DMS153 (cell line): ENCODE data around the gene GPR158.

ENCODE experiments used
- DNase-seq: peaks from one replicate; lab custom pipeline; 2025; lab: John Stamatoyannopoulos, UW

GPR158 gene

DNA sequence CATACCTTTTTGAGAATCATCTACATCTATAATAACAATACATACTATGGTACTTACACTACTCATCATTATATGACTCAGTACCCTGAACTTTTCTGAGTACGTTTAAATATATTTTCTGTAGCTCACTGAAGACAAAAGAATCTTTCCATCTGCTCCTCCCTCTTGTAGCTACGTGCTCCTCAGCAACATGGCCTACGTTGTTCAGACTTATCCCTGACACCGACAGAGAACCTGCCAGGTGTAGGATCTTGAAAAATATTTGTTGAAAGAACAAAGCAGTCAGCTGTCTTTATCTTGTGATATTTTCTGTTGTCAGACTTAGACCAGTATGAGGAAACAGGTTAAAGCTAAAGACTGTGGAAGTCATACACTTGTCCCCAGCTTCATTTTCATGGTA, 403.3 kb downstream of the GPR158 start:
- no peak for DNase-seq

DNA sequence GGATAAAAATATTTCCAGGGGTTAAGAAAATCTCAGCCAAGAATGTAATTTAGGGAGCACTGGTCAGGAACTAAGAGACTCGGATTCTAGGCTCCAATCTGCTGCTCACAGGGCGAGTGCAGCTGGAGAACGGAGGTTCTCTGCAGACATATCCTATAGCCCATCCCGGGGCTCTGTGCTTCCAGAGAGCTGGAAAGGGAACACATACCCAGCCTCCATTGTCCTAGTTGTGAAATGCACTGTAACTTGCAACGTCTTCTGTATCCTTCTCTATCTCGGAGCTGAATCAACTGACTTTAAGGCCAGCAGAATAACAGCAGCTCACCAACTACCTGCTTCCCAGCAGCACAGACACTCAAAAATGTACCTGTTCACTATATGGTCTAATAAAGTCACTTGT, 408.2 kb downstream of the GPR158 start:
- DNase-seq = no peak

DNA sequence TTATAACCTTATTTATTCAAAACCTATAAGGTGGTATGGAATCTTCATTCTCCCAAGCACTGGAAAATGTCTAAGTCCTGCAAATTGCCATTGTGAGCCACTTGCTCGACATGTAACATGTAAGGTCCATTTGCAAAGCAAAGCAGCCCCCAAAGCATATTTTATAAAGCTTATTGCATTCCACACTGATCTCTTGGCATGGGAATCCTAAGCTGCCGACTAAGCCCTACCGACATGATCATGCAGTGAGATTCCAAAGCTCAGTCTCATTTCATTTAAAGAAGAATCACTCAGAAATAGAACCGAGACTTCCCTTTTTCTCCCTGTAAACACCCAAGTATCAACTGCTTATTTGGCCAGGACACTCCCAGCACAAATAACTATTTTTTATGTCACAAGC, 425.9 kb downstream of the GPR158 start:
- DNase-seq = no peak

DNA sequence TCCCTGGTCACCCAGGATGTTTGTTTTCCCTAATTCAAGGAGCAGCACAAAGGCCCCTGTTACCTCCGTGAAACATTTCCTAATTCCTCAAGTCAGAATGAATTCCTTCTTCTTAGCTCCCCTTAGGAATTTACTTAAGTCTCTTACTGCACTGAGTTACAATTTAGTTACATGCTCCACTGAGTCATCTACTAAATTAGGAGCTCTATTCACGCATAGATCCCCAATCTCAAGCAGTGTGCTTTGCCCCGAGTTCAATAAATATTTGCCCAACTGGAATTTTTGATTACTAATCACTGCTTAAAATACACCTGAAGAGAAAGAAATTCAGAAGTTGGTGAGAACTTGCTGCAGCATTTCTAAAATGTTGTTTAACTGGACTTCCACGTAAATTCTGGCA, 429.8 kb downstream of the GPR158 start:
- no peak for DNase-seq

DNA sequence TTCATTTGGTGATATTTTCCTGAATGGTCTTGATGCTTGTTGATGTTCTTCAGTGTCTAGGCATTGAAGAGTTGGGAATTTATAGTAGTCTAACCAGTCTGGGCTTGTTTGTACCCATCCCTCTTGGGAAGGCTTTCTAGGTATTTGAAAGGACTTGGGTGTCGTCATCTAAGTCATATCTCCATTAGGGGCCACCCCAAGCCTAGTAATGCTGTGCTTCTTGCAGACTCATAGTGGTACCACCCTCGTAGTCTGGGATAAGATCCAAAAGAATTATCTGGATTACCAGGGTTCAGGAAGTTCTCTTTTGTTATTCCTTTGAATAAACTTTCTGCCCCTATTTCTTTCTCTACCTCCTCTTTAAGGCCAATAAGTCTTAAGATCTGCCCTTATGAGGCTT, 439.9 kb downstream of the GPR158 start:
- DNase-seq = no peak

DNA sequence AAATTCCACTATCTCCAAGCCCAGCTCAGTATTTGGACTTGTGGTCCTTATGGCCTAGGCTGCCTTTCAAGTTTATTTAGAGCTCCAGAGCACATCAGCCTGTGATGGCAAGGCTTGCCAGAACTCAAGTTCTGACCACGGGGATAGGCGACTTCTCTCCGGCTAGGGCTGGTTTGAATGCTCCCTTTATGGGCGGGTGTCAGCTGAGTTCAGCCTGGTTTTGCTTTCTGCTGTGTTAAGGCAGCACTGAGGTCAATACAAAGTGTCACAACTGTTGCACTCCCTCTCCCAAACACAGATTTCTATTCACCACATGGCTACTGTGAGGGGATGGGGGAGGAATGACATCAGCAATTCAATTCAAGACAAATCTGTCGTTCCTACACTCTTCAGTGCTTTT, 441.1 kb downstream of the GPR158 start:
- no peak for DNase-seq

DNA sequence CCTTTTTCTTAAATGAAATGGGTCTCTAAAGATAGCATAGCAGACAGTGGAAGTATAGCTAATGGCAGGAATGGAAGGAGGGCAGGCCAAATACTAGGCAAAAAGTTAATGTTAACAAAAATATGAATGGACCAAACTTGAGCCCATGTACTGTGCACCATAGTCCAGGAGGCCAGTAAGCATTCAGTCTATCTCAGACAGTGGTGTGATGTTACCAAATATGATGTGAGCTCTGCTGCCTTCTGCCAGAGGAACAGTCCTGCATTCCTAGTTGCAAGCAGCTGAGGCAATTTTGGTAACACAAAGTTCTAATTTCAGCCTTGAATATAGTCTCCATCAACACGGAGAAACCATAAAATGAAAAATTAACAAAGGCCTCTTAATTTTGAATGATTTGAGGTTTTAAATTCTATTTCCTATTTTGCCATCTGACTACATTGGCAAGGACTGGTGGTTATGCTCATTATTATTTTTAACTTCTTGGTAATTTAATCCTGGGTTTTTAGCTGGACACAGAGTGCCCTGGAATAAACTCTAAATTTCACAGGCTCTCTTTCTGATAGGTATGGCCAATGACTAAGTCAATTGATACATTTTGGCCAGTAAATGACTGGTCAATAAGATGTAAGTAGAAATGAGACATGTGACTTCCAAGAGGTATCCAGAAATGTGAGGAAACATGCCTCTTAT, 442.2 kb downstream of the GPR158 start:
- no peak for DNase-seq

DNA sequence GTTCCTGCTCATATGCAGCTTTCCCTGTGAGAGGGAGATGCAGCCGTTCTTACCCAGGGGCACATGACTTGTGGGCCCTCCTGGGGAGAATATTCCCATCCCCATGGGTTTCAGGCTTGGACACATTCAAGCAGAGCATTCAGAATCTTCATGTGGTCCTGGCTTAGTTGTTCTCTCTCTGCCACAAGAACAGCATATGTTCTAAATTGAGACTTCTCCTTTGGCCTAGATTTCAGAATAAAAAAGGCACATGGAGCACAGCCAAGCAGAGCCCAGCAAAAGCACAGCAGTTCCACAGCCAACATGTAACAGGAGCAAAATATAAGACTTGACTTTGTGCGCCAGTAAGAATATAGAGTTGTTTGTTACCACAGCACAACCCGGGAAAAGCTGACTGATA, 452.8 kb downstream of the GPR158 start:
- DNase-seq = no peak

DNA sequence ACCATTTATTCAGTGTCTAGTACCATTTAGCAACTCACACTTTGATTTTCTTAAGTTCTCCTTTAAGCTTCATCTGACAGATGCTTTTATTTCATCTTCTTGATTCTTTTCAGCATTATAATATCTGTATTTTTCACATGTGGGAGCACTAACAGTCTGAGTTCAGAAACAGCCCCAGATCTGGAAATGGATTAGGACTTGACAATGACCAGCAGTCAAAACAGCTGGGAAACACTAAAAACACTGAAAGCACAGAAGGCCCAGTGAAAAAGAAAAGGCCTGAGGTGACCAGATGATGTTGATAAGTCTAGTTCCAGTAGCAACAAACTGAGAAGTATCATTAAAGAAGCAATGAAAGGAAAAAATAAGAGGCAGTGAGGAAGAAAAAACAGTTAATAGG, 454.5 kb downstream of the GPR158 start:
- DNase-seq = no peak

DNA sequence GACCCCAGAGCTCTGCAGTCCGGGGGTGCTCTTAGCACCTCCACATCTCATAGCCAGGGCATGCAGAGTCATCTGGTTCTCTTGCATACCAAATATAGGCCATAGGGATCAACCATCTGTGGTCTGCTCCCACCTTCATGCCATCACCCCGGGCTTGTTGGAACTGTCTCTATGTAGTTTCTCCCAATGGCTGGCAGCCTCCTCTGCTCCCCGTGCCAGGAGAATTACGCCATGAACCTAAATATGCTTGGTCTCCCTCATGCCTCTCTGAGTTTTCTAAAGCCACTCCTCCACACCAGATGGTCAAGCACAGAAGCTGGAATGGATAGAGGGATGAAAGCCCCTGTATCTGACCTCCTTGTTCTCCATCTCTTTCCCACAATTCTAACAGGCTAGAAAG, 456.7 kb downstream of the GPR158 start:
- DNase-seq = no peak

DNA sequence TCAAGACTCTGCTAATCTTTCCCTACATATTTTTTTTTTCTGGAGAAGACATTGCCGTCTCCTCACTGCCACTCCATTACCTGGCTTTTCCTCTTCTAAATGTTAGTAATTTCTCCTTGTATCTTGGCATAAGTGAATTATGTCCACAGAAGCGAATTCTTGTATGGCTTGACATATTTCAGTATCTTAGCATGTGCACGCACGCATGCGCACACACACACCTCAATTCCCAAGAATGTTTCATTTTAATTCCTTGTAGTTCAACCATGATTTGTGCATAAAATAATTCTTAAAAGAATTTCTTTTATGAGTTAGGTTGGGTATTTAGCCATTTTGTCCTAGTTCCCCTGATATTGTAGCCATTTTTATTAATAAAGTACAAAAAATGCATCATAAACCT, 458.0 kb downstream of the GPR158 start:
- DNase-seq = no peak

DNA sequence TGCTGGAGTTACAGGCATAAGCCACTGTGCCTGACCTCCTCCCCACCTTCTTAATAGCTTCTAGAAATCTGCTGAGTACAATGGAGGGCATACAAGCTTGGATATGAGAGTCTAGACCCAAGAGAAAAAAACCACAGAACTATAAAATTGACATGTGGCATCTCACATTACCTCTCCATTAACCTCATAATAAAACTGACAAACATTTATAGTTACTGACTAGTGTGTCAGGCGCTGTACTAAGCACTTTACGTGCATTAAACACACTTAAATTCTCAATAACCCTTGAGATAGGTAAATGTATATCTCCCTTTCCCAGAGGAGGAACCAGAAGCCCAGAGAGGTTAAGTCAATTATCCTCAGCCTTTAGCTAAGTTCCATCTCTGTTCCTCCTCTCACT, 458.7 kb downstream of the GPR158 start:
- DNase-seq = no peak

DNA sequence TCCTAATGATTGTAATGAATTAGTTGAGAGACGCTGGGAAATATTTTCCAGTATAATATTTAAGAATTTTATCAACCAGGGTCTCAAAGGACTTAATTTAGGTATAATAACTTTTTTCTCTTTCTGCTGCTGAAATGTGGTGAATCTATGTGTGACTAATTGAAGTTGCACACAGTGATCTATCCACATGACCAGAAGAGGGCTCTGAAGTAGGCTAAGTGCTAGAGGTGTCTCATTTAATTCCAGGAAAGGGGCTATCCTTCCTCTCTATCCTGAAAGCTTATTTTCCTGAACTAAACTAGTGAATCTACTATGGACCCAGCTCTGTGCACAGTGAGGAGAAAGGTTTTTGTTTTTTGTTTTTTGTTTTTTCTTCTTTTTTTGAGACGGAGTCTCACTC, 464.8 kb downstream of the GPR158 start:
- no peak for DNase-seq

DNA sequence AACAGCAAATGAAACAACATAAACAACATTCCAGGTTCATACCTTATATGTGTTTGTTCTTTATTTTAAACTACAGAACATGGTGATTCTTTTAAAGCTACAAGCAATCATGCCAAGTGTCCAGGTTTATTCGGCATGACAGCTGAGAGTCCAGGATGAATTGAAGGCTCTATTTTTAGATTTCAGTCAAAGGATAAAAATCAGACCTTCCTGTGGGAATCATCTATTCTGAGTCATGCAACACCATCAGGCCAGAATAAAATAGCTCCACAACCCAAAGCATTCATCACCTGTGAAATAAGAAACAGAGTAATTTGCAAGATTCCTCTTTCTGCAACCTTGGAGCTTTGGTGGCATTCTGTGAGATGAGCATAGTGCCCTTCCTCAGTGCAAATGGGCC, 466.8 kb downstream of the GPR158 start:
- no peak for DNase-seq

DNA sequence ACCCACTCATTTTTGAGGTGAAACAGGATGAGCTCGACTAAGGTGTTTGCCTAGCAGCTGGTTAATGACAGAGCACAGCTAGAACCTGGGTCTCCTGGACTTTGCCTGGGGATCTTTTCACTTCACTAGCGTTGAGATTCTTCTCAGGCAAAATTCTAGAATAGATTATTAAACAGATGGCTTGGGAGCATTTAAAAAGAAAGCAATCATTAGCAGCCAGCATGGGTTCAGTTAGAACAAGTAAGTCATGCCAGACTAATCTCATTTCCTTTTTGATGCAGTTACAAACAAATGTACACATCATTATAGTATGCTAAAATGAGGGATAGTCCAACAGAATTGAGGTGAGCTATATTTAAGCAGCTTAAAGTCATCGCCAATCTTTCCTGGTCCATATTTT, 467.9 kb downstream of the GPR158 start:
- DNase-seq = no peak

DNA sequence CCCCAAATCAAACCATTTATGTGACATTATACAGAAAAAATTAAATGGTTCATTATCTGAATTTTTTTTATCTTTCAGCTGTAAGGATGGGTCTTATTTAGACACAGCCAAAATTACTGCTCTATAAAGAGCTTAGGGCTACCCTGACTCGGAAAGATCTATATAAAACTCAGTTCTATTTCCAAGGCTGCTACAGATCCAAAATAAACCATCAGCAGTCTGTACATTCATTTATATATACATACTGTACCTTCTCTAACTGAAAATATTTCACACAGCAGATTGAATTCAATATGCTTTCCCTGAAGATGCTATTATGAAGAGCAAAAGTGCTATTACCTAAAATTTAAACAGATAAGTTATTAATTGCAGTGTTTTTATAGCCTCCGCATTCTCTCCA, 471.6 kb downstream of the GPR158 start:
- no peak for DNase-seq

DNA sequence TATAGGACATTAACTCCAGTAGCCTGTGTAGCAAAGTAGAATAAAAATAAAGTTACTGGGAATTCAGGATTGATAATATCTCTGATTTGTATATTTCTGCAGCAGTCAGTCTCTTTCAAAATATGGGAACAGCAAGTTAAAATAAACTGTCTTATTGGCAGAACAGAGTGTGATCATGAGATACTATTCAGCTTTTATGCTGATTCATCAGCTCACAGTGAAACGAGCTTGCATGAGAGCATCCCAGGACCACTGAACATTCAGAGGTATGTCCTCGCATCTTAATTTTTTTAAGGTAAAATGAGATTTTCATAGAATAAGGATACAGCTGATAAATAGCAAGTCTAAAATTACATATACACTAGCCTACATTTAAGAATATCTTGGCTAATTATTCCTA, 476.7 kb downstream of the GPR158 start:
- DNase-seq = no peak
